Effector CD4-positive, alpha-beta T cell (primary cell): ENCODE results near the gene ILDR1.

Experiments
- DNase-seq: peaks from one replicate; pipeline ENCODE4 v3.0.0-alpha.2; 2020

ILDR1 gene

GRCh38 chr3:122014741-122015140, 7.3 kb downstream of the ILDR1 start:
- no peak for DNase-seq

DNA sequence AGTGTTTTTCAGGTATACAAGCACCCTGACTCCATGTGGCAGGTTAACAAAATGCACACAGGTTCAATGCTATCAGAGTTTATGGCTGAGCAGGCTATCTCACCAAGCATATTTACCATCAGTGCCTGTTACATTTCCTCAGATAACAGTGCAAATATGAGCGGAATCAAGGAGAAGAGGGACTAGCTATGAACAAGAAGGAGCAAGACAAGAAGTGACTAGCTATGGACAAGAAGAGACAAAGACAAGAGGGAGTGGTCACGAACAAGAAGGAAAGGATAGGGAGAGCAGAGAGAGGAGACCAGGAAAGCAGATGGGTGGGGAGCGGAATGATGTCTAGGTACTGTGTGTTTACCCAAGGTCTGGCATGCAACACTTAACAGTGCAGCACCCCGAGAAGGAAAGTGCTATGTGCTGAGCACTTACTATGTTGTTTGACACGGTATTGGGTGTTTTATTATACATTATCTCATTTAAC, 8.6 kb downstream of the ILDR1 start:
- DNase-seq: no peak

DNA sequence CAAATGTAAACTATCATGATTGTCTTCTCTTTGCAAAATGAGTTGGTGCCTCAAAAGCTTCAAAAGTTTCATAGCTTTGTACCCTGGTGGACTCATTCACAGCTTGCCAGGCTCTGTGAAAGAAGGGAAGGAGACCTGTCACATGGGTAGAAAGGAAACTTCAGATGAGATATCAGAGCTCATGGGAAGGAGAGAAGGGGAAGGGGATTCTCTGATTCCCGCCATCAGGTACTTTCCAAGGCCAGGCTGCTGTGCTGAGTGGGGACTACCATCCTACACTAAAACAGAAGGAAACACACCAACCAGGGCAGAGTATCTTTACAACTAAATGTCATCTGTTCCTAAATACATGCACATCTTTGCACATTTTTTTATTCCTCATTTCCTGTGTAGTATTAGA, 9.2 kb downstream of the ILDR1 start:
- no peak for DNase-seq

- DNase-seq: no peak
Observed at GRCh38 chr3:122011396-122011795, 10.7 kb downstream of the ILDR1 start.

DNA sequence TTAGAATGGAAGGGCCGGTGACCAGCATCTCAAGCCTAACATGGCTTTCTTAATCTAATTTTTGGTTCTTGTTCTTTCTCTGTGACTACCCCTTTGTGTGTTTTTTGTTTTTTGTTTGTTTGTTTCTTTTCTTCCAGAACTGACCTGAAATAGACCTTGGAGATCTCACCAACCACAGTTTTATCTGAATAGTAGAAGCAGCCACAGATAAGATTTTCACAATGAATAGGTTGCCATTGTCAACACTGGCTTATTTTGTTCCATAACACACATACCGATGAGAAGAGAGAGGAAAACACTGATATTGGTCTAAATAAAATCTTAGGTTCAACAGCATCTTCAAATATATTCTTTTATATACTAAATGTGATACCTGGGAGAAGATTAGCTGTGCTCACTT, 11.5 kb downstream of the ILDR1 start:
- no peak for DNase-seq

DNA sequence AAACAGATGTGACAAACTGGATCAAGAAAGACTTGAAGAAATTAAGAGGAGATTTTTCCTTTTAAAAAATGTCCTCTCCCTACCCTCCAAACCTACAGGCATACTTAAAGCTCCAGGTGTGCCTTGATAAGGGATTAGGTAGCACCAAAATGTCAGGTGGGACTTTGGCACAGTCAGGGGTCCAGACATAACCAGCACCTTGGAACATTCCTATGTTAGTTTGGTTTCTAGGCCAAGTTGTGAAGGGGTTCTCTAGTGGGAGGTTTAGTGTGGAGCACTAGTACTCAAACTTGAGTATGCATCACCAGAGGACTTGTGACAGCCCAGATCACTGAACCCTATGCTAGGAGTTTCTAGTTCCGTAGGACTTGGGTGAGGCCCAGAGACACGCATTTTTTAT, 13.9 kb downstream of the ILDR1 start:
- no peak for DNase-seq

DNA sequence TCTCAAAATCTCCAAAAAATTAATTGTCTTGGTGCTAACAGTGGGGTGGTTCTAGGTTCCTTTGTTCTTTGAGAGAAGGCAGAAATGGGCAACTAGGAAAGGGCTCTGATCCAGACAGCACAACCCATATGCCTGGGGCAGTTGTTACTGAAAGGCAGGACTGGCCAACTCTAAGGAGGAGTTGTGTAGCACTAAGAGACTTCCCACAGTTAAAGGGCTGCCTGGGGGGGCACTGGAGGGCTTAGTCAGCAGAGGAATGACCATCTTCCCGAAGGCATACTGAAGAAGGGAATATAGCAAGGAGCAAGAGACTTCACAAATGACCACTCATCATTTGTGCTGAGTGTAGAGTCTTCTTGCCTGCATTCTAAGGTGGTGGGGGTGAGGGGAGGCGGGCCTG, 15.8 kb downstream of the ILDR1 start:
- no peak for DNase-seq

GRCh38 chr3:122004991-122005565, 17.0 kb downstream of the ILDR1 start:
- DNase-seq: no peak

GRCh38 chr3:122004107-122004506, 17.9 kb downstream of the ILDR1 start:
- no peak for DNase-seq

- no peak for DNase-seq
Observed at GRCh38 chr3:122003606-122004005, 18.4 kb downstream of the ILDR1 start.

DNA sequence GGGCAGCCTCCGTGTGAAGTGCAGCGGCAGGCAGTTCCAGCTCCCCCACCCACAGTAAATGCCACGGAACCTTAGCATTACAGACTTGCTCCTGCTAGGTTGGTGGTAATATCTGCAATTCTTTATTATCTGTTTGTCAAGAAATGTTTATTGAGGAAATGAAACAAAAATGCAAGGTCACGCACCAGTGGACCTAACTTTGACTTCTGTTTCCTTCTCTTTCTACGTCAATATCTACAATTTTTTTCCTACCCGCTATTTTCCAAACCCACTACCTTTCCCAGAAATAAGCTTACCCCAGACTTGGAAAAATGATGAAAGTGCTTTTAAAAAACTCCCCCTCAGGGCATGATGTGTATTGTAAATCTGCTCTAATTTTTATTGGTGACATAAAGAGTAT, 18.9 kb downstream of the ILDR1 start:
- DNase-seq: no peak

DNA sequence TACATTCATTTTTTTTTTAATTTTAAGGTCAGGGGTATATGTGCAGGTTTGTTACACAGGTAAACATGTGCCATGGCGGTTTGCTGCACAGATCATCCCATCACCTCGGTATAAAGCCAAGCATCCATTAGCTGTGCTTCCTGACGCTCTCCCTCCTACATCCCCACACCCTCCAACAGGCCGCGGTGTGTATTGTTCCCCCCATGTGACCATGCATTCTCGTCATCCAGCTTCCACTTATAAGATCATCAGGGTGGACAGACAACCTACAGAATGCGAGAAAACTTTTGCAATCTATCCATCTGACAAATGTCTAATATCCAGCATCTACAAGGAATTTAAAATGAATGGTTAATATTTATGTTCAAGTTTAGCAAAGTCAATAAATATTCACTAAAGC, 19.4 kb downstream of the ILDR1 start:
- no peak for DNase-seq

GRCh38 chr3:122001892-122002291, 20.2 kb downstream of the ILDR1 start:
- DNase-seq: no peak

DNA sequence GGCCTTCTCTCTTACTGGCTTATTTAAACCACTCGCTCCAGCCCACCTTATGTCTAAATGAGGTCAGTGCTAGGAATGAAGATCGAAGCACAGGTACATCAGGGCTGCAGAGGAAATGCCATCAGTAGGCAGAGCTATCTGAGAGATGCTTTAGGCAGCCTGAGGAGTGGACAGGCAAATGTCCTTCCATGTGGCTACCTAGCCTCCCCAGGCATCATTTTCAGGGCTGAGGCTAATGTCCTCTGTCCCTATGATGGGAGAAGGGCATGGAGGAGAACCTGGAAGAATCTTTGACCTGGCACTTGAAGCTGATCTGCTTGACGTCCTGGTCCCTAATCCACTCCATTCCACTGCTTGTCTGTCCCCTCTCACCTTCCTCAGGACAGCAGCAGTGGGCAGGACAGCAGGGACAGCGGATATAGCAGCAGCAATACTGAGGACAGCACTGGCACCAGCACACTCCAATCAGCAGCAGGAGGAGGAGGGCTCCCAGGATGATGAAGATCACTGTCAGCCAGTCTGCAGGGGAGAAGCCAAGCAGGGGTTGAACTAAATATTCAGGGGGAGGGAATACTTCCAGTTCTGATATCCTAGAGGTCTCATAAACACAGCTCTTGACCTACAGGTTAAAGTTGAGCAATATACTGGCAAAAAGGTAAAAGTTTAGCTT, 21.0 kb downstream of the ILDR1 start:
- no peak for DNase-seq

DNA sequence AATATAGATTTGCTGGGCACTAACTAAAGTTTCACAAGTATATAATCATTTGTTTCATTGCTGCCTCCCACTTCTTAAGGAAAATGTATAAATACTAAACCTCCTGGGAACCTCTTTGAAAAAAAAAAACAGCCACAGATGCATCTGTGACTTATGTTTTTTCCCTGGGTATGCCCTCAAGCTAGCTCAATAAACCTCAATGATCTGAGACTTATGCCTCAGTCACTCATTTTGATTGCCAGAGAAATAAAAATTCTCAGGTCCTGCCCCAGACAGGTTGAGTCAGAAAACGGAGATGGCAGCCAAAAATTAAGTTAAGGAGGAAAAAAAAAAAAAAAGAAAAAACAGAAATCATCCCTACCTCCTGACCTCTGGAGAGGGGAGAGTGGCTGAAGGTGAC, 22.1 kb downstream of the ILDR1 start:
- DNase-seq: no peak

- DNase-seq: no peak
Observed at GRCh38 chr3:121998611-121999473, 23.2 kb downstream of the ILDR1 start.

DNA sequence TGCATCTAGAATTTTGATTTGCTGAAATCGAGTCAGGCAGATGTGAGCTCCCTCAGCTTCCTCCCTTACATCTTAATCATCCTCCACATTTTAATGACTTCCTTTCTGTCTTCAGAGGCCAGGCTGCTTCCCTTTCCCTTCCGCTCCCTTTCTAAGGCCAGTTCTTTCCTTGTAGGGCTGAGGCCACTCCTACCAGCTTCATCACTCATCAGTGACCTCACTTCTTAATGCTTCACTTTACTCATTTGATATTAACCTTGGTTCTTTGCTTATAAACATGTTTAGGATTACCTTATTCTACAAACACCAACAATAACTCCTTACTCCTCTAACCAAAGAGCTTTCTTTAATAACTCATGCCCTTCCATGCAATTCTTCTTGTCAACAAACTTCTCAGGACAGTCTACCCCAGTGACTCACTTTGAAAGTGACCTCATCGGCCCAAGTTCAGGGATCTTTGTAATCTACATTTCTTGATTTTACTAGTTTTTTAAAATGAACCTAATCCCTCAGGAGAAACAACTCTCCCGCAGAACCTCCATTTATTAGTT, 23.9 kb downstream of the ILDR1 start:
- no peak for DNase-seq

DNA sequence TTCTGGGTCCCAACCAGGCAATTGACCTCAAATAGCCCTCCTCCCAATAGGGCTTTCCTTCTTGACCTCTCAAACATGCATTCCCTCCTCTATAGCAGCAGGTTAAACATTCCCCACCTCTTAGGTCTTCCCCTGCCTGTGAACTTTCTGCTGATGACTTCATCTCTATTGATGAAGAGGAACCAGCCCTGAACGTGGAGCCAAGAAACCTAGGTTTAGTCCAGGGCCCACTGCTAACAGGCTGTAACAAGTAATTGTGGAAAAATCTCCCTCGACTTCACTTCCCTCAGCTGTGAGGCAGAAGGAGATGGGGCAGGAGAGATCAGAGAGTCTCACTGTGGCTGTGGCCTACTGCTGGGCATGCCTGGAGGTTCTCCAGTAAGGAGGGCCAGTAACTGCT, 24.7 kb downstream of the ILDR1 start:
- DNase-seq: no peak

DNA sequence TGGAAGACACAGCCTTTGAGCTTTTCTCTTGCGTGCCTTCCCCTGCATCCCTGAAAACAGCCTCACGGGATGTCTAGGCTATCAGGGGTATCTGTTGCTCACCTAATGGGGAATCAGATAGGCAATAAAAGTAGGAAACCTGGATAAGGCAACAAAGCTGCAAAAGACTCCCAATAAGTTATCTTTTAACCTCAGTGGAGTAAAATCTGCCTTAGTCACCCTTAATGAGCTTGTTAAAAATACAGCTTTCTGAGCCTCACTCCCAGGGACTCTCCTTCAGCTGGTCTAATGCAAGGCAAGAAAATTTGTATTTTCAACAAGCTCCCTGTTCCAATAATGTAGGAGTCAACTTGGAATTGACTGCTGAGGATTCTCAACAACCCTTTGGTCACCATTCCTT, 25.6 kb downstream of the ILDR1 start:
- no peak for DNase-seq

GRCh38 chr3:121995161-121996137, 26.6 kb downstream of the ILDR1 start:
- DNase-seq: no peak

DNA sequence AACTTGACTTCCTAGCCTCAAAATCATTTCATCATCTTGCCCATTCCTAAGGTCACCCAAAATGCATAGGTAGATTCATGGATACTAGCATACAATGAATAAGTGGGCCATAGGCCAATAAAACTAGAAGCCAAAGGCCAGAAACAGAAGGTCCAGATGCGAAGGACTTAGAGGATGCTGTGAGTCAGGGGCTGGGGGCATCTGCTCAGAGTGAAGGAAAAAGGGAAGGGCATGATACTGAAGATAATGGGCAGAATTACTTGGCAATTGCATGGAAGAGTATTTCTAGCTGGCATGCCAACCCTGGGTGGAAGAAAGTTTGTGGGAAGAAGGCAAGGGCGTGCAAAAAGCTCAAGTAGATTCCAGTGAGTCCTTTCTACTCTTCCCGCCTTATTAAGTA, 27.5 kb downstream of the ILDR1 start:
- no peak for DNase-seq
